ENCODE data around the gene CHSY3.

GRCh38 chr5:129856325-129856724 lies 47.9 kb upstream of the CHSY3 start:
- no peak for TF ChIP-seq REST (IDR thresholded peaks at IDR 0.05; ENCODE audit: low read depth)
- no peak for TF ChIP-seq CEBPB (IDR thresholded peaks at IDR 0.05)
- no peak for TF ChIP-seq MAX (IDR thresholded peaks at IDR 0.05)

All from Ishikawa (cell line).